Smooth muscle cell (in vitro differentiated cells): ENCODE results near the gene CYB5D1. TPM values are rescaled to one million over a fixed set of nuclear protein-coding genes. Genes with fewer than 3 reads are reported as not detected.

Source experiments
- DNase-seq: peaks from one replicate; lab custom pipeline; 2025; ENCODE audit not compliant: unreplicated experiment; lab: John Stamatoyannopoulos, UW
- H2AFZ ChIP-seq: fragments of 200-600 bp; sonication (generic); 2 replicates; pipeline ENCODE4 v1.6.0; 2016; ENCODE audit warnings: antibody characterized with exemption, low read depth, mild to moderate bottlenecking
- H3F3A ChIP-seq: fragments of 200-600 bp; sonication (generic); 2 replicates; pipeline ENCODE4 v1.6.0; 2017; ENCODE audit warnings: antibody characterized with exemption, low read depth
- H3K27ac ChIP-seq: fragments of 200-600 bp; sonication (generic); 2 replicates; pipeline ENCODE4 v1.5.1; 2016; ENCODE audit warnings: low read depth, mild to moderate bottlenecking
- H3K27me3 ChIP-seq: fragments of 200-600 bp; sonication (generic); 2 replicates; pipeline ENCODE4 v1.6.1; 2016; ENCODE audit warnings: low read depth, mild to moderate bottlenecking
- H3K36me3 ChIP-seq: fragments of 200-600 bp; sonication (generic); 2 replicates; pipeline ENCODE4 v1.5.1; 2016; ENCODE audit warnings: low read depth
- H3K4me1 ChIP-seq: fragments of 200-600 bp; sonication (generic); 2 replicates; pipeline ENCODE4 v1.5.1; 2016; ENCODE audit warnings: low read depth
- H3K4me2 ChIP-seq: fragments of 200-600 bp; sonication (generic); 2 replicates; pipeline ENCODE4 v1.6.0; 2016; ENCODE audit warnings: mild to moderate bottlenecking
- H3K4me3 ChIP-seq: fragments of 200-600 bp; sonication (generic); 2 replicates; pipeline ENCODE4 v1.5.1; 2016; ENCODE audit warnings: mild to moderate bottlenecking
- H3K79me2 ChIP-seq: fragments of 200-600 bp; sonication (generic); 2 replicates; pipeline ENCODE4 v1.6.0; 2016; ENCODE audit warnings: low read depth, mild to moderate bottlenecking
- H3K9ac ChIP-seq: fragments of 200-600 bp; sonication (generic); 2 replicates; pipeline ENCODE4 v1.6.0; 2016; ENCODE audit warnings: low read depth
- H3K9me3 ChIP-seq: fragments of 200-600 bp; sonication (generic); replicated peaks from 2 replicates; pipeline ENCODE4 v1.5.1; 2016; ENCODE audit warnings: low read depth
- H4K20me1 ChIP-seq: fragments of 200-600 bp; sonication (generic); 2 replicates; pipeline ENCODE4 v1.6.0; 2016; ENCODE audit warnings: low read depth
- CTCF ChIP-seq: fragments of 200-600 bp; sonication (generic); IDR thresholded peaks from 2 replicates; pipeline ENCODE4 v1.5.1; 2017; ENCODE audit warnings: borderline replicate concordance, mild to moderate bottlenecking, antibody characterized with exemption; ENCODE audit not compliant: insufficient read depth, poor library complexity, severe bottlenecking
- WGBS: methylation state at CpG from one replicate; pipeline ENCODE4 v1.1.7; 2016; ENCODE audit warnings: low lambda C conversion rate; 5-methylcytosine and 5-hydroxymethylcytosine counted together
- polyA plus RNA-seq: library from polyadenylated mRNA; unstranded; fragments of >200 nt; fragmentation: Nextera tagmentation; extraction: Ambion mirVana; gene quantifications from 2 replicates; pipeline ENCODE4 v1.2.1, GENCODE V29; 2016
- total RNA-seq: library from RNA; depleted of rRNA; stranded (reverse); fragments of >200 nt; gene quantifications from 2 replicates; pipeline ENCODE4 v1.2.3, GENCODE V29; 2014

The CYB5D1 gene
- total and polyA plus RNA-seq, 2 experiments from 2014 or later = 6.6 to 9.3 TPM

- Histone ChIP-seq H3K4me2 (no peak overlapping the region), H3K79me2 (peaks cover 10% of the 10 kb centered on the region), H3K27ac (no peak overlapping the region), H3K4me1 (peaks cover 18% of the 10 kb centered on the region), H3K27me3 (no peaks in the 10 kb centered on the region), H3K9ac (no peak overlapping the region), H3F3A (peaks cover 7% of the 10 kb centered on the region), H2AFZ (no peak overlapping the region), H3K36me3 (no peaks in the 10 kb centered on the region), H3K4me3 (no peak overlapping the region), H3K9me3 (no peaks in the 10 kb centered on the region), H4K20me1 (no peaks in the 10 kb centered on the region)
- no peak for TF ChIP-seq CTCF
- WGBS = 89% methylated on average over 14 of the region's 15 CpGs
- DNase-seq = no peak
Measured at GRCh38 chr17:7893187-7893880, 35.5 kb downstream of the CYB5D1 start.

- no peaks in the 10 kb centered on the region for H3K9me3 ChIP-seq
- H3K36me3 ChIP-seq = no peaks in the 10 kb centered on the region
- H3K79me2 ChIP-seq = peaks cover 10% of the 10 kb centered on the region
Measured at GRCh38 chr17:7894226-7894625, 36.4 kb downstream of the CYB5D1 start.

GRCh38 chr17:7894866-7895265 is 37.1 kb downstream of the CYB5D1 start:
- TF ChIP-seq CTCF = no peak
- Histone ChIP-seq H3K36me3 (peaks cover 5% of the 10 kb centered on the region), H3K27me3 (no peaks in the 10 kb centered on the region), H3K9me3 (no peaks in the 10 kb centered on the region), H3K4me3 (no peak overlapping the region), H3K79me2 (peaks cover 3% of the 10 kb centered on the region), H3K4me2 (no peak overlapping the region), H3K4me1 (peaks cover 2% of the 10 kb centered on the region), H3F3A (no peaks in the 10 kb centered on the region), H4K20me1 (no peaks in the 10 kb centered on the region), H3K27ac (no peak overlapping the region), H3K9ac (no peak overlapping the region), H2AFZ (no peak overlapping the region)
- no peak for DNase-seq
- 95% methylated on average over 8 of the region's 8 CpGs for WGBS

More at GRCh38 chr17:7894226-7894625, 36.4 kb downstream of the CYB5D1 start:
- Histone ChIP-seq H3F3A (no peaks in the 10 kb centered on the region), H2AFZ (no peak overlapping the region), H3K9ac (no peak overlapping the region), H3K4me2 (no peak overlapping the region), H3K4me3 (no peak overlapping the region), H3K27me3 (no peaks in the 10 kb centered on the region), H4K20me1 (no peaks in the 10 kb centered on the region), H3K4me1 (peaks cover 9% of the 10 kb centered on the region), H3K27ac (no peak overlapping the region)
- TF ChIP-seq CTCF = no peak
- 95% methylated on average over 8 of the region's 9 CpGs for WGBS
- no peak for DNase-seq

- Histone ChIP-seq H3K4me2 (no peak overlapping the region), H2AFZ (no peak overlapping the region), H3K36me3 (peaks cover 5% of the 10 kb centered on the region), H3K27me3 (no peaks in the 10 kb centered on the region), H3K9ac (no peak overlapping the region), H3F3A (no peaks in the 10 kb centered on the region), H3K9me3 (no peaks in the 10 kb centered on the region), H3K4me1 (no peaks in the 10 kb centered on the region), H3K79me2 (no peaks in the 10 kb centered on the region), H3K27ac (no peak overlapping the region), H3K4me3 (no peak overlapping the region), H4K20me1 (no peaks in the 10 kb centered on the region)
- 94% methylated on average over 13 of the region's 13 CpGs for WGBS
- no peak for DNase-seq
- TF ChIP-seq CTCF = no peak
Measured at GRCh38 chr17:7897090-7897489, 39.3 kb downstream of the CYB5D1 start.
